MCF 10A (cell line): ENCODE measurements around the gene C6orf141. TPM values are rescaled to one million over a fixed set of nuclear protein-coding genes. Genes with fewer than 3 reads are reported as not detected.
"Not testable (repeated sequence)": the region's sequence is repeated elsewhere in the genome, so short reads cannot be mapped to it uniquely, and the experiment has no call there.

Source experiments
- BruUV-seq: library from RNA; stranded (reverse); fragments of 400-500 nt; replicated peaks from 2 replicates; lab custom pipeline; 2021; lab: Mats Ljungman, UMichigan
- CTCF ChIA-PET: fragments of 300-600 bp; sonication (Branson Sonifier 250); formaldehyde crosslinking; extraction: SDS; loops from one replicate; lab custom pipeline; 2021; ENCODE audit warnings: antibody characterized with exemption, inconsistent platforms; lab: Yijun Ruan, JAX
- POLR2A ChIA-PET: fragments of 300-600, 350-650 bp; sonication (Branson Sonifier 250); formaldehyde crosslinking; extraction: SDS; loops from one replicate; lab custom pipeline; 2020; ENCODE audit warnings: antibody characterized with exemption, inconsistent platforms; lab: Yijun Ruan, JAX
- DNase-seq: peaks from one replicate; pipeline ENCODE4 v3.0.0-alpha.2; 2018; ENCODE audit not compliant: unreplicated experiment
- H3K27ac Mint-ChIP-seq: one replicate; pipeline ENCODE4 v1.8.0; 2022; ENCODE audit warnings: mild to moderate bottlenecking, low read depth, mixed read lengths; ENCODE audit not compliant: unreplicated experiment
- H3K27me3 Mint-ChIP-seq: one replicate; pipeline ENCODE4 v1.8.0; 2022; ENCODE audit warnings: mixed read lengths; ENCODE audit not compliant: insufficient read depth, unreplicated experiment
- H3K36me3 Mint-ChIP-seq: one replicate; pipeline ENCODE4 v1.8.0; 2022; ENCODE audit warnings: mild to moderate bottlenecking, moderate library complexity, mixed read lengths; ENCODE audit not compliant: insufficient read depth, unreplicated experiment
- H3K4me1 Mint-ChIP-seq: one replicate; pipeline ENCODE4 v1.8.0; 2022; ENCODE audit warnings: mixed read lengths; ENCODE audit not compliant: insufficient read depth, unreplicated experiment
- H3K4me3 Mint-ChIP-seq: one replicate; pipeline ENCODE4 v1.8.0; 2022; ENCODE audit warnings: mild to moderate bottlenecking, moderate library complexity, mixed read lengths; ENCODE audit not compliant: unreplicated experiment
- H3K9me3 Mint-ChIP-seq: one replicate; pipeline ENCODE4 v1.8.0; 2022; ENCODE audit warnings: mixed read lengths; ENCODE audit not compliant: unreplicated experiment
- CTCF ChIP-seq: fragments of 200-600 bp; IDR thresholded peaks from one replicate; pipeline ENCODE4 v1.8.0; 2022; ENCODE audit warnings: antibody characterized with exemption, mild to moderate bottlenecking; ENCODE audit not compliant: unreplicated experiment
- intact Hi-C: fragments of 100-400 bp; cut with micrococcal nuclease; formaldehyde crosslinking; loops from 2 replicates; pipeline ENCODE4 v1.14.1; 2022
- total RNA-seq: library from RNA; stranded (reverse); gene quantifications from 2 replicates; pipeline ENCODE4 v1.2.3, GENCODE V29; 2022

C6orf141 gene
- total RNA-seq, 1 experiment from 2014 or later: 29.9 TPM

DNA sequence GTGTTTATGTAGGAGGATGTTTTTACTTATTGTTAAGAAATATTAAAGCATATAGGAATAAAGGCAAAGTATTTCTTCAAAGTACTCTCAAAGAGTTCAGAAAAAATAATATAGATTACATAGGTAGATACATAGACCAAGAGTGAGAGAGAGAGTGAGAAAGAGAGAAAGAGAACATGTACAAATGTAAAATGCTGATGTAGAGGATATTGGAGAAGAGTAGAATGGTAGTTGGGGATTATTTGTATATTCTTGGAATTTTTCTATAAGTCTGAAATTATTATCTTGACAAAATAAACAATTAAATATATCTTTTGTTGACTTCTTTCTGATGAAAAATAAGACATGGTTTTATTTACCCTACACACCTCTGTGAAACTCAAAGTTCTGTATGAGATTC lies 29.2 kb downstream of the C6orf141 start:
- Mint-ChIP-seq H3K27me3 (no peaks in the 10 kb centered on the region), H3K4me1 (no peaks in the 10 kb centered on the region), H3K4me3 (no peak overlapping the region), H3K9me3 (no peaks in the 10 kb centered on the region), H3K36me3 (no peaks in the 10 kb centered on the region), H3K27ac (no peak overlapping the region)
- intact Hi-C loops: no loop called here
- CTCF ChIA-PET: interaction anchor here (0.6 kb wide), 1 partner anchor 63 kb away, joined by 3 read pairs; no protein-coding TSS in a partner anchor
- POLR2A ChIA-PET: no interaction called here
- no peak for TF ChIP-seq CTCF
- DNase-seq: no peak
- BruUV-seq: no TSS peak

GRCh38 chr6:49582529-49582928 lies 32.1 kb downstream of the C6orf141 start:
- no peak for TF ChIP-seq CTCF
- no TSS peak for BruUV-seq
- no peaks in the 10 kb centered on the region for H3K9me3 Mint-ChIP-seq
- no peak overlapping the region for H3K4me3 Mint-ChIP-seq
- no peaks in the 10 kb centered on the region for H3K4me1 Mint-ChIP-seq
- no peaks in the 10 kb centered on the region for H3K36me3 Mint-ChIP-seq
- H3K27me3 Mint-ChIP-seq: no peaks in the 10 kb centered on the region
- intact Hi-C loops: no loop called here
- no peak for DNase-seq
- no peak overlapping the region for H3K27ac Mint-ChIP-seq
- CTCF ChIA-PET: no interaction called here
- POLR2A ChIA-PET: no interaction called here

DNA sequence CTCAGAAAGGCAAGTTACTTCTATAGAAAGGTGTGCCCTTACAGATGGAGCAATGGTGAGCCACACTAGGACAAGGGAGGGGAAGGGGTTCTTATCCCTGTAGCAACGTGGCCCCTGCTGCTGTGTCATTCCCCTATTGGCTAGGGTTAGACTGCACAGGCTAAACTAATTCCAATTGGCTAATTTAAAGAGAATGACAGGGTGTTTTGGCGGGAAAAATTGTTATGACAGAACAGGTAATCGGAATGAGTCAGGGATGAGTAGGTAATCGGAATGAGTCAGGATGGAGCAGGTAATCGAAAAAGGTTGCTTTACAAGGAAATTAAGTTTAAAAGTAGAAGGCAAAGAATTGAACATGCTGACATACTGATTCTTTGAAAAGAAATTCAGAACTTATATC lies 36.8 kb downstream of the C6orf141 start:
- H3K27ac Mint-ChIP-seq, H3K9me3 Mint-ChIP-seq, intact Hi-C loops, BruUV-seq, H3K27me3 Mint-ChIP-seq, DNase-seq, H3K4me3 Mint-ChIP-seq, H3K4me1 Mint-ChIP-seq, H3K36me3 Mint-ChIP-seq, POLR2A ChIA-PET: not testable (repeated sequence)
- CTCF ChIA-PET: interaction anchor here (0.7 to 2.6 kb wide), 3 partner anchors 12 to 55 kb away, joined by 3 to 14 read pairs (median 5); no protein-coding TSS in a partner anchor

Other genes starting within 250 kb of the C6orf141 start
- gene MMUT, start 87.4 kb upstream of the C6orf141 start, total RNA-seq: 17.8 and 22.1 TPM in 2 replicates
- gene CENPQ, start 87.3 kb upstream of the C6orf141 start, total RNA-seq: 3.9 and 5.4 TPM in 2 replicates
- not detected in 2 replicates for gene GLYATL3, start 50.7 kb upstream of the C6orf141 start, total RNA-seq
- not detected in 2 replicates for gene RHAG, start 86.2 kb downstream of the C6orf141 start, total RNA-seq
- gene CRISP2, start 162.9 kb downstream of the C6orf141 start, total RNA-seq: not detected in 2 replicates
- gene CRISP3, start 193.7 kb downstream of the C6orf141 start, total RNA-seq: not detected in 2 replicates
- not detected in 2 replicates for gene PGK2, start 236.6 kb downstream of the C6orf141 start, total RNA-seq